ENCODE results near the gene SLC41A3. TPM values are rescaled to one million over a fixed set of nuclear protein-coding genes. Genes with fewer than 3 reads are reported as not detected.
A peak's percentile ranks its signal among the peaks of the same experiment; 100 is the strongest.
"Not testable (repeated sequence)": the region's sequence is repeated elsewhere in the genome, so short reads cannot be mapped to it uniquely, and the experiment has no call there.

SLC41A3 gene
- total and polyA plus RNA-seq, 4 donors = 9.3 to 19.8 (median 12.7) TPM

- TF ChIP-seq REST (IDR thresholded peaks at IDR 0.05) (peak; percentile 73), EGR1 (IDR thresholded peaks at IDR 0.05; ENCODE audit: low read depth in 2 of 2) (peak in 1 of 2 donors; percentile 29)
Measured at GRCh38 chr3:125990253-125990970, 93.5 kb downstream of the SLC41A3 start (continued).

DNA sequence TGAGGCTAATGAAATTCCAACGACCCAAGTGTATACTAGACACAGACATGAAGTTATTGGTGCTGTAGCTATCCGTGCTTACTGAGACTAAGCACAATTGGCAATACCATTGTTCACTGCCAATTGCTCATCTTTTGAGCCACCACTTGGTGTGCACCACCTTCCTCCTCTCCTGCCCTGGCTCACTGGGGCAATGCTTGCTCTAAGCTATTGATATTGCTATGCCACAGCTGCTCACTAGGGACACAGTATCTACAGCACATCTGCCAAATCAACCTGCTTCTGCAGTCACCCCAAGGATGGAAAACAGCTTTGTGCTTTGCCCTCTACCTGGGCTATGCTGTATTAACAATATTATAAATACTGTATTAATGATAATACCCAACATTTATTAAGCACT lies 99.0 kb downstream of the SLC41A3 start:
- H3K4me1 ChIP-seq (ENCODE audit: control insufficient read depth in 4 of 4, insufficient read depth in 4 of 4, low read length in 3 of 4); H3K36me3 ChIP-seq (ENCODE audit: control insufficient read depth in 4 of 4, insufficient read depth in 3 of 4, low read depth in 1 of 4, low read length in 3 of 4); DNase-seq (ENCODE audit: low spot score); H3K27ac ChIP-seq (ENCODE audit: low read depth in 1 of 2, low read length in 2 of 2); H3K27me3 ChIP-seq (ENCODE audit: control insufficient read depth in 4 of 4, insufficient read depth in 4 of 4, low read length in 3 of 4); H3K9ac ChIP-seq (ENCODE audit: low read depth in 1 of 2, low read length in 2 of 2); H3K9me3 ChIP-seq (ENCODE audit: control insufficient read depth in 4 of 4, low read length in 3 of 4); H3K4me3 ChIP-seq (ENCODE audit: low read depth in 1 of 3, low read length in 3 of 3): not testable (repeated sequence)
- WGBS = 88% methylated on average over 2 of the region's 2 CpGs

GRCh38 chr3:125977104-125977503 lies 106.8 kb downstream of the SLC41A3 start:
- DNase-seq (ENCODE audit: low spot score); H3K9me3 ChIP-seq (ENCODE audit: control insufficient read depth in 4 of 4, low read length in 3 of 4); H3K4me1 ChIP-seq (ENCODE audit: control insufficient read depth in 4 of 4, insufficient read depth in 4 of 4, low read length in 3 of 4); H3K36me3 ChIP-seq (ENCODE audit: control insufficient read depth in 4 of 4, insufficient read depth in 3 of 4, low read depth in 1 of 4, low read length in 3 of 4); H3K27me3 ChIP-seq (ENCODE audit: control insufficient read depth in 4 of 4, insufficient read depth in 4 of 4, low read length in 3 of 4); H3K4me3 ChIP-seq (ENCODE audit: low read depth in 1 of 3, low read length in 3 of 3); H3K9ac ChIP-seq (ENCODE audit: low read depth in 1 of 2, low read length in 2 of 2); H3K27ac ChIP-seq (ENCODE audit: low read depth in 1 of 2, low read length in 2 of 2): not testable (repeated sequence)
- 74% methylated on average over 4 of the region's 7 CpGs for WGBS

DNA sequence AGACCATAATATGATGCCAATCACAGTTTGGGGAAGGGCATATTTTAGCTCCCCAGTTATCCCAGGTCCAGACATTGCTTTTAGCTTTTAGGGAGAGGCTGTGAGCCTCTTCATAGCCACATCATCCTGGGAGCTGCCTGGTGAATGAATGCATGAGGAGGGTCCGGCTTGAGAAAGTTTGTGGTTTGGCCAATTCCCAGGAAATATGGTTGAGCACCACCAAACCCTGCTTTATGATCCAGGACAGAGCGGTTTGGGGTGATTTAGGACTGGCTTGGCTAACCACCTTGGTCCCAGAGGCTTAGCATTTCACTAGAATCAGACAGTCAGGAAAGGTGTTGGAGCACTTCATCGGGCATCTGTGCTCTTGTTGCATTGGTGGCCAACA lies 107.9 kb downstream of the SLC41A3 start:
- not testable (repeated sequence) for H3K4me3 ChIP-seq (ENCODE audit: low read depth in 1 of 3, low read length in 3 of 3); H3K9ac ChIP-seq (ENCODE audit: low read depth in 1 of 2, low read length in 2 of 2); H3K36me3 ChIP-seq (ENCODE audit: control insufficient read depth in 4 of 4, insufficient read depth in 3 of 4, low read depth in 1 of 4, low read length in 3 of 4); H3K9me3 ChIP-seq (ENCODE audit: control insufficient read depth in 4 of 4, low read length in 3 of 4); H3K4me1 ChIP-seq (ENCODE audit: control insufficient read depth in 4 of 4, insufficient read depth in 4 of 4, low read length in 3 of 4); H3K27me3 ChIP-seq (ENCODE audit: control insufficient read depth in 4 of 4, insufficient read depth in 4 of 4, low read length in 3 of 4); H3K27ac ChIP-seq (ENCODE audit: low read depth in 1 of 2, low read length in 2 of 2); DNase-seq (ENCODE audit: low spot score)
- 95% methylated on average over 3 of the region's 3 CpGs for WGBS

- 85% methylated on average over 9 of the region's 9 CpGs for WGBS
Measured at GRCh38 chr3:125975245-125976002, 108.5 kb downstream of the SLC41A3 start.

More at GRCh38 chr3:125975245-125976002, 108.5 kb downstream of the SLC41A3 start:
- not testable (repeated sequence) for H3K9me3 ChIP-seq (ENCODE audit: control insufficient read depth in 4 of 4, low read length in 3 of 4); H3K27ac ChIP-seq (ENCODE audit: low read depth in 1 of 2, low read length in 2 of 2); DNase-seq (ENCODE audit: low spot score); H3K27me3 ChIP-seq (ENCODE audit: control insufficient read depth in 4 of 4, insufficient read depth in 4 of 4, low read length in 3 of 4); H3K4me1 ChIP-seq (ENCODE audit: control insufficient read depth in 4 of 4, insufficient read depth in 4 of 4, low read length in 3 of 4); H3K4me3 ChIP-seq (ENCODE audit: low read depth in 1 of 3, low read length in 3 of 3); H3K36me3 ChIP-seq (ENCODE audit: control insufficient read depth in 4 of 4, insufficient read depth in 3 of 4, low read depth in 1 of 4, low read length in 3 of 4); H3K9ac ChIP-seq (ENCODE audit: low read depth in 1 of 2, low read length in 2 of 2)

Data from liver (tissue), 9 donors.